ENCODE results near the gene ESRRB.

ESRRB gene

DNA sequence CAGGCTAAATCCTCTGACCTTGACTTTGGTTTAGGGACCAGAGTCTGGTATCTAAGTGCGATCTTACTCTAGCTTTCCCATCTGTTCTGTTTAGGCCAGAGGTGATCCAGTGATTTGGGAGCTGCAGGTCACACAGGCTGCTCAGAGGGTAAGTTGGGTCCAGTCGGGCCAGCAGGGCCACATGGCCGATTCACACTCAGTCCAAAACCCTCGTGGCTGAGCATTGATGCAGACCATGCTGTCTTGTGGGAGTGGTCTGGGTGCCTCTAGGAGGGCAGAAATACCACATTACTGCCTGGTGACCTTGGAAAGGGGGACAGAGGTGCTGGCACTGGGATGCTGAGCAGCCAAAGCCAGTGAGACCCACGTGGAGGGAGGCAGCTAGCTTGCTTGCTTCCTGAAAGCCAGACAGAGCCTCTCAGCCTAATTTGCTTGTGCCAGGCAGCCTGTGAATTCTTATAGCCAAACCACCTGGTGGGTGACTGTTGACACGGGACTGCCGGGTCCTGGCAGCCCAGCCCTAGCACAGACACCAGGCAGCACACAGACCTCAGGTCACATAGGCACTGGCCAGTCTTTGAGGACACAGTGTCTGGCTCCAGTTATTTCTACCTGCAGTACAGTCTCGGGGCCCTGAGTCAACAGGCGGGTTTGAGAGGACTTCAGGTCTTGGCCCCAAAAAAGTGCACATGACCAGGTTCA is 31.7 kb downstream of the ESRRB start:
- DNase-seq (ENCODE audit: low read depth), result no peak

DNA sequence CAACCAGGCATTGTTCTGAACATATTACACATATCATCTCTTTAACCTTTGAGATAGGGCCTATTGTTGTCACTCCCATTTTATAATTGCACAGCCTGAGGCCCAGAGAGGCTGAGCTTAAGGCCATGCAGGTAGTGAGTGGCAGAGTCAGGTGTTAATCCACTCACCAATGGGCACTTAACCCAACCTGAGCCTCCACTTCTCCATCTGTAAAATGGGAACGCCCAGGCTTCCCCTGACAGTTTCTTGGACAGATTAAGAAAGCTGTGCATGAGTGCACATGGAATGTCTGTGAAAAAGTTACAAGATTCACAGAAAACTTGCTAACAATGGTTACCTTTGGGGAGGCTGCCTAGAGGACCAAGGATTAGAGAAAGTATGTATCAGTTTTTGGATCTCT is 32.9 kb downstream of the ESRRB start:
- no peak for DNase-seq (ENCODE audit: low read depth)

DNA sequence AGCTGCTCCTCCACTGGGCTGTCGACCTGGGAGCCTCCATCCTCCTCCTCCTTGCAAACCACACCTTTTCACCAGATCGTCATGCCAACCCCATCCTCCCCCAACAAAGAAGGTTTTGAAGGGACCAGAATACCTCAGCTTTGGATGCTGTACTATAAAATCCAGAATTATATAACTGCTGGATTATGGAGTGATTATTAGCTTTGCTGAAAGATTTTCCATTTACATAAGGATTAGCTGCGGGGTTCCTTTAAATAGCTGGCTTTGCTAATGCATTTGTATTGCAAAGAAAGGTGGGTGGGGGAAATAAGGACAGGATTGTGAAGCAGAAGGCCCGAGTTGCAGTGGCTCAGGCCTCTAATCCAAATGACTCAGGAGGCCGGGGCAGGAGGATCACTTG is 36.6 kb downstream of the ESRRB start:
- DNase-seq (ENCODE audit: low read depth), result no peak

DNA sequence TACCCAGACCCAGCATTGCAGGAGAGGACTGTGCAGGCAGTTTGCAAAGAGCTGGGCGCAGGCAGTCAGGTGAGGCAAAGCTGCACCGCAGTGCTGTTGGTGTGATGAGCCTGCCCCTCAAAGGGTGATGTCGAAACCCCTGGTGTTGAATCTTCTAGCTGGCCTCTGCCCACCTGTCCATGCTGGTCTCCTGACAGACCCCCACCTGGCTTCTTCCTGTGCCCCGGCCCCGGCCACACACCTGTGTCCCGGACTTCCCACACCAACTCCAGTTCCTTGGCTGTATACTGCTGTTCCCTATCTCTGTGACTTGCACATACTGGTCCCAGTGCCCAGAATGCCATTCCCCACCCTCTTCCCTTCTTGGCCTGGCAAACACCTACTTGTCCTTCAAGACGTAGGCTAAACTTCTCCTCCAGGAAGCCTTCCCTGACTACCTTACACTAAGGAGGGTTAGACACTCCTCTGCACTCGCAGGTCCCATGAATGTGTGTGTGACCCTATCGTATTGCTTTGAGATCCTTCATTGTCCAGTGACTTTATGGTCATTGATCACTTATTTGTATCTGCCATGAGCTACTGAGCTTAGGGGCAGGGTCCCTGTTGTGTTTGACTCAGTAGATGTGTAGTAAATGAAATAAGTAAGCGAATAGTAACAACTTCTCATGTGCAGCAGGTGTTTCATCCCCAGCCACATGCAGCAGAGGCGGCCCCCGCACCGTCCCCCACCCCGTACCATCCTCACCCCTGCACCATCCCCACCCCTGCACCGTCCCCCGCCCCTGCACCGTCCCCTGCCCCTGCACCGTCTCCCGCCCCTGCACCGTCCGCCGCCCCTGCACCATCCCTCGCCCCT is 37.4 kb downstream of the ESRRB start:
- no peak for DNase-seq (ENCODE audit: low read depth)

DNA sequence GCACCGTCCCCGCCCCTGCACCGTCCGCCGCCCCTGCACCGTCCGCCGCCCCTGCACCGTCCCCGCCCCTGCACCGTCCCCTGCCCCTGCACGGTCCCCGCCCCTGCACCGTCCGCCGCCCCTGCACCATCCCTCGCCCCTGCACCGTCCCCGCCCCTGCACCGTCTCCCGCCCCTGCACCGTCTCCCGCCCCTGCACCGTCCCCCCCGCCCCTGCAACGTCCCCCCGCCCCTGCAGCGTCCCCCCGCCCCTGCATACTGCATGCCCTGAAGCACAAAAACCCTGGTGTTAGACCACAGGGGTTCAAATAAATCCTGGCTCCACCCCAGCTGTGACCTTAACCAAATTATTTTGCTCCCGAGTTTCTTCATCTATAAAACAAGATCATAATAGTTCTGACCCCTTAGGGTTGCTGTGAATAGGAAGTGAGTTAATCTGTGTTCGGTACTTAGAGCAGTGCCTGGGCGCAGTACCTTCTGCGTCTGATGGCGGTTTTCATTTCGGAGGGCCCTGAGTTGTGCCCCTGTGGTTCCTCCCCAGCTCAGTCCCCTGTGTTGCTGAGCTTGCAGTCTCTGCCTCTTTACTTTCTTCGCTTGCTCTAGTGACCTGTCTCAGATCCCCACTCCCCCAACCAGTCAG is 38.1 kb downstream of the ESRRB start:
- DNase-seq (ENCODE audit: low read depth), result no peak

DNA sequence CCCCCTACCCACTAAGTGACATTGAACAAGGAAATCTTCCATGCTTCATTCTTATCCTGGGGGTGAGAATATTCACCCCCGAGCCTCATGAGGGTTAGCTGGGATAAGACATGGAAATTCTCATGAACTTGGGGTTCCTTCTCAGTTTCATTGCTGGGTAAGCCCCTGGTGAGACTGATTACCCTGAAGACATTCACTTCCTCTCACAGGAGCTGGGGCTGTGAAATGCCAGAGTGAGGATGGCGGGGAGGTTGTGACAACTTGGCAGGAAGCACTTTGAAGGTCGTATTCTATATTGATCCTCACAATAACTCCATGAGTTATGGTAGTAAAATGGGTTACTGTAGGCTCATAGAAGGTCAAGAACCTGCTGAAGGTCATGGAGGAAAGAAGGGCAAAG is 43.5 kb downstream of the ESRRB start:
- no peak for DNase-seq (ENCODE audit: low read depth)

DNA sequence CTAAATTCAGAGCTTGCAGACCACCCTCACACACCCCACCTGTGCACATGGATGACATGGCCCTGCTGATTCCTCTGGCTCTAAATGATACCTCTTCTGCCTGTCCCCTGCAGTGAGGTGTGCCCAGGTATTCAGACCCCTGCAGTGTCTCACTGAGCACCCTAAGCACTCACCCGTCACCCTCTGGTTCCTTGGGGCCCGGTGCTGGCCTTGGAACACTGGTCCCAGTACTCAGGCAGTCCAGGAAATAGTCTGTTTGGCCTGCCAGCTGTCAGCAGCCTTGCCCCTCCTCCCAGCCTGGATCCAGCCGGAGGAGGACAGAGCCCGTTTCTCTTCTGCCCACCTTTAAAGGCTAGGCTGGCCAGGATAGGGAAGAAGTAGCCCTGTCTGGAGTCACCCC is 44.9 kb downstream of the ESRRB start:
- DNase-seq (ENCODE audit: low read depth), result no peak

DNA sequence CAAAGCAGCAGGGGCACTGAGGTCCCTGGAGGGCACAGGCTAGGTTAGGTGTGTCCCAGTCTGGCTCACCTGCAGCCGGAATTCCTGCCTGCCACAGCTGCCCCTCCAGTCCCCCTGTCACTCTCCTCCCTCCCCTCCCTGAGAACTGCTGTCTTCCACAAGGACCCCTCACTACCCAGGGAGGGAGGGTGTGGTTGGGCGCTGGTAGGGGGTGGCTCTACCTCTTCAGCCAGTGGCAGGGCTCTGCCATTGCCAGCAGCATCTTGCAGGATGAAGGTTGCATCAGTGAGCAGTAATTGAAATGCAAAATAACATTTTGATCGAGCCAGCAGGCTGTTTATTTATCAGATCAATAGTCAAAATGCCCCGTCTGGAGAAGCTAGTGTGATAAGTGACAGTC is 45.7 kb downstream of the ESRRB start:
- no peak for DNase-seq (ENCODE audit: low read depth)

DNA sequence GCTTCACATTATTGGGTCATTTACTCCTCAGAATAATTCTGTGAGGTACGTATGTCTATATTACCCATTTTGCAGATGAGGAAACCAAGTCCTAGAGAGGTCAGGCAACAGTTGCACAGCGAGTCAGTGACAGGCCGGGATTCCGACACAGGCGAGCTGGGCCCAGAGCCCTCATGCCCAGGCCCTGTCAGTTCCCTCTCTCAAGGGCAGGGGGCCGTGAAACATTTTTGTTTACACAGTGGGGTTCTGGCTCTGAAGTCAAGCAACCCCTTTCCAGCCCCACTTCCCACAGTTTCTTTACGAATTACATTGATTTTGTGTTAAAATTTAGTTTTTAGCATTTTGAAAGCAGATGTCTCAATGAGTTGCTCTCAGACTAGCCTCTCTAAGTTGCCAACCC is 46.7 kb downstream of the ESRRB start:
- DNase-seq (ENCODE audit: low read depth), result no peak

DNA sequence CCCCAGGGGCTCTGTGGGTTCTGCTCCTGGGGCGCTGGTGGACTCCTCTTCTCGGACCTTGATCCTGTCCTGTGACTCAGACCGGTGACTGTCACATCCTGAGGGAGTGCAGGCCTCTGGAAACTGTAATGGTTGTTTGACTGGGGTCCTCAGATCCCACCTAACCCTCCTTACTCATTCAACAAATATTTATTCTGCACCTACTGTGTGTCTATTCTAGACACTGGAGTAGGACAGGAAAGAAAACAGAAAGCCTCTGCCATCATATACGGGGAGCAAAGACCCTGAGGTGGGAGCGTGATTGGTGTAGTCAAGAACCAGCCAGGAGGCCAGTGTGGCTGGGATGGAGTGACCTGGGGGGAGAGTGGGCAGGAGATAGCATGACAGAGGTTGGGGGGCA is 47.6 kb downstream of the ESRRB start:
- no peak for DNase-seq (ENCODE audit: low read depth)

DNA sequence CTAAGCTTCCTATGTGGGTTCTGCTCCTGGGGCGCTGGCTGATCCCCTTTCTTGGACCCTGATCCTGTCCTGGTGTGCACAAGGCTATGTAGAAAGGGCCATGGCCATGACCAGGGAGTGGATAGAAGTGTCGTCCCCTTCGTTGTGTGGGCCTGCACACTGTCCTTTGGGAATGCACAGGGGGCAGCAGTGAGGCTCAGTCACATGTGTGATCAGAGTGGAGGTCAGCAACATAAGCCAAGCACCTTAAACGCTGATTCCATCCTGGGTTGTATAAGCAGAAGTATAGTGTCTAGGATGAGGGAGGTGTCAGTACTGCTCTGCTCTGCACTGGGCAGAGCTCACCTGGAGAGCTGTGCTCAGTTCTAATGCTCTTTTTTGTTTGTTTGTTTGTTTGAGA is 48.4 kb downstream of the ESRRB start:
- DNase-seq (ENCODE audit: low read depth), result no peak

DNA sequence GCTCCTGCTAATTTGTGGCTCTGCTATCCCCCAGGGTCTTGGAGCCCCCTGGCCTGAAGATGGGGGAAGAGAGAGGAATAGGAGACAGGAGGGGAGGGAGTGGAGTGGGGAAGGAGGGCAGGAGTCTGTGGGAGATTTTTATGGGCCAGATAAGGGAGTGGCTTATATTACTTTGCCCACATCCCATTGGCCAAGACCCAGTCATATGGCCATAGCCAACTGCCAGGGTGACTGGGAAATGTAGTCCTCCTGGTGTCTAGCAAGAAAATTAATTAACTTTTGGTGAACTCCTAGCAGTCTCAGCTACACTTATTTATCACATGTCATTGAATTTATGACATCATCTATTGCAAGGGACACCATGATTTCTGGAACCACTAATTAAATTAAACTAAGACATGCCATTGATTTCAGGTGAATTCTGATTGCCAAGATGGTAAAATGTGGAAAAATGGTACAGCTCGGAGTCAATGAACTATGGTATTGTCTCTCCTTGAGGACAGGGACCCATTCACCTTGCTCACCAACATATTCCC is 50.3 kb downstream of the ESRRB start:
- DNase-seq (ENCODE audit: low read depth), result no peak

DNA sequence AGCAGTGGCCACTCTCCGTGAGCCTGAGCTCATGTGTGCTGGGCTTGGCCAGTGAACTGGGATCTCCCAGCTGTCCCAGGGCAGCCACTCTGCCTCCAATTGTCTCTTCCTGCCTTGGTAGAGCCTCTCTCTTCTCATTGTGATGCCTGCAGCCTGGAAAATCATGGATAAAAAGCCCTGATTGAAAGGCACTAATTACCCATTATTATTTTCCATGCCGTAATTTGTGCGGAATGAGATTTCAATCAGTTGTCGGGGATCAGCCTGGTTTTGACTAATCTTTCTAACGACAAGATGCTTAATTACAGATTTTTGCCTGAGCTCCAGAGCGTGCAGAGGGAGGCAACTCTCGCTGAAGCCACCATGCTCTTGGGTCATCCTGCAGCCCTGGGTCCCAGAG is 52.7 kb downstream of the ESRRB start:
- DNase-seq (ENCODE audit: low read depth), result no peak

DNA sequence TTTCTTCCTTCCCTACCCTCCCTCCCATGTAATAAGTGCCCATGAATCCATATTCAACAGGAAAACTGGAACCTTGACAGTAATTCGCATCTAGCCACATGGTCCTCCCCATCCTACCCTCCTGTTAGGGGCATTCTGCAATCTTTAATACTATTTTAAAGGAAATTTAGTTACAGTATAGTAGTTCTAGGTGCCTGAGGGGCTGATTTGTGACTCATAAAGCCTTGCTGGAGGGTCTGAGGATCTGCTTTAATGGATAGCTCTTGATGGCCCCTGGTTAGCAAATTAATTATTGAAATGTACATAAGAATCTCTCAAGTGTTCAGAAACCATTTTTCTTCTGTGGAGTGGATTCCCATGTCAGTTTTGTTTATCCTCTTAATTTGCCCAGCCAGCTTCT is 54.1 kb downstream of the ESRRB start:
- DNase-seq (ENCODE audit: low read depth), result no peak

DNA sequence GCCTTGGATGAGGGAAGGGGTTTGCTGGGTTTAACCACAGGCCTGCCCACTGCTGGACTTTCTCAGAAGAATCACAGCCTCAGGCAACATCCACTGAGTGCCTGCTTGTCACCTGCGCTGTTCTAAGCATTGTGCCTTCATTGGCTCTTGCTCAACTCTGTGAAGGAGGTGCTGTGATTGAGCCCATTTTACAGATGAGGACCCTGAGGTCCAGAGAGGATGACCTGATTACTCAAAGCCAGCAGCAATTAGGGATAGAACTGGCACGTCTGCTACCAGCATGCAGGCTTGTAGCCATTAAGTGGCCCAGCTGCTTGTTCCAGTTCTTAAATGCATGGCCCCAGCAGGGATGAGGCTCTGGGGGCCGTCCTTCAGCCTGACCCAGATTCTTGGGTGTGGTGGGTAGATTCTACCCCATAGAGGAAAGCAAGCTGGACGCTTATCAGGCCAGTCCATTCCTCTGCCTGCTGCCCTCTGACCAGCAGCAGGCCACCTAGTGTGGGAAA is 54.6 kb downstream of the ESRRB start:
- no peak for DNase-seq (ENCODE audit: low read depth)

DNA sequence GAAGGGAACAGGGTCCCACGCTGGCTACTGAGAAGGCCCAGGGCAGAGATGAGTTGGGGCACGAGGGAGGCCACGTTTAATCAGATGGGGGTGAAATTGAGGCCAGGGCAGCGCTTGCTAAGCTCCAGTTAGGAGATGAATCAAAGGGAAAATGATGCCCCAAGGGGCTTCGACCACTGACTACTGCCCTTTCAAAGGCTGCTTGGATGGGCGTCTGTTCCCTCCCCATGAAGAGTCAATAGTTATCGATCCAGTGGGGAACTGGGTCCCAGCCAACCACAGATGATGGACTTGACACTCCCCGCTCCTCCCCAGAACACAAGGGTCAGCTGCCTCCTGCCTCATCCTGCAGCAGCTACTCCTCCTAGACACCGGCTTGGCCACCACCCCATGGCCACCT is 55.6 kb downstream of the ESRRB start:
- DNase-seq (ENCODE audit: low read depth), result no peak

DNA sequence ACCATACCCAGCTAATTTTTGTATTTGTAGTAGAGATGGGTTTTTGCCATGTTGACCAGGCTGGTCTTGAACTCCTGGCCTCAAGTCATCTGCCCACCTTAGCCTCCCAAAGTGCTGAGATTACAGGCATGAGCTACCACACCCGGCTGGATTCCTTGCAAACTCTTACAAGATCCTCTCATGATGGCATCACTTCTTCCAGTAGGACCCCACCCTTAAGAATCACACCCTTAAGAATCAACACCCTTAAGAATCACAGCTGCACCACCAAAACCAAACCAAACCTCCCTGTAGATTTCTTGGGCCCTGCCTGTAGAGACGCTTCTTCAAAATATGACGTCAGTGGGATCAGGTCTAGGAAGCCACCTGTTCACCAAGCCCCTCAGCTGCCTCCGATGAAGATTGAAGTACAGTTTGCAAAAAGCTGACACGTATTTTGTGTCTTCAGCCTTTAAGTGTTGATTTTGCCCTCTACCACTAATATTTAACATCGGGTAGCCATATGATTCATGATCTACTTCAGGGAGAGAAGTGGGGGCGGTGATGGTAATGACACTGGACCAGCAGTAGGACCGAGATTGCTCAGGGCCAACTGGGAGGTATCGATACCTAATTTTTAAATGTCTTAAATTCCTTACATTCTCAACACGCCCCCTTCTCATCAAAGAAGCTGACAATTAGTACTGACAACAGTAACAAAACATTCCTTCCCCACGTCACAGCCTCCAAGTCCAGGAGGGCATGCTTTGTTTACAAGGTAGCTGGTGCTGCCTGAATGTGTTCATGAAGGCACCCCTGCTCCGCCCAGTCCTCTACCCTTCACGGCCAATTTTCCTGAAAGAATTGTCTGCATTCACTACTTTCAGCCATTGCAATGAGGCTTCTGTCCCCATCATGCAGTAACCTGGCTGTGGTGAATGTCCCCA is 57.2 kb downstream of the ESRRB start:
- DNase-seq (ENCODE audit: low read depth), result no peak

DNA sequence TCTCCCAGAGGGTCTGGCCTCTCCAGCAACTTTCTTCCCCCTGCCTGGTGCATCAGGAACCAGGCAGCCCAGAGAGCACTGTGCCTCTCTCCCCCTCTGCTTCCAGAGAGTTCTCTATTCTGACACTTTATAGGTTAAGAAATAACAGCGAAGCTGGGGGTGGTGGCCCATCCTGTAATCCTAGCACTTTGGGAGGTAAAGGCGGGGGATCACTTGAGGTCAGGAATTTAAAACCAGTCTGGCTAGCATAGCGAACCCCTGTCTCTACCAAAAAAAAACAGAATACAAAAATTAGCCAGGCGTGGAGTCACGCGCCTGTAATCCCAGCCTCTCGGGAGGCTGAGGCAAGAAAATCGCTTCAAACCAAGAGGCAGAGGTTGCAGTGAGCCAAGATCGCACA is 58.3 kb downstream of the ESRRB start:
- no peak for DNase-seq (ENCODE audit: low read depth)

DNA sequence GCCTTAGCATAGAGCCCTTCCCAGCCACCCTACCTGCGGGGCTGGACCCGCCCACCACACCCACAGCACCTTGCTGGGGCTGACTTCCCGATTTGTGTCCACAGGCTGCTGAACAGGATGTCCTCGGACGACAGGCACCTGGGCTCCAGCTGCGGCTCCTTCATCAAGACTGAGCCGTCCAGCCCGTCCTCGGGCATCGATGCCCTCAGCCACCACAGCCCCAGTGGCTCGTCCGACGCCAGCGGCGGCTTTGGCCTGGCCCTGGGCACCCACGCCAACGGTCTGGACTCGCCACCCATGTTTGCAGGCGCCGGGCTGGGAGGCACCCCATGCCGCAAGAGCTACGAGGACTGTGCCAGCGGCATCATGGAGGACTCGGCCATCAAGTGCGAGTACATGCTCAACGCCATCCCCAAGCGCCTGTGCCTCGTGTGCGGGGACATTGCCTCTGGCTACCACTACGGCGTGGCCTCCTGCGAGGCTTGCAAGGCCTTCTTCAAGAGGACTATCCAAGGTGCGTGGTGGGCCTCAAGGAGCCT is 63.4 kb downstream of the ESRRB start:
- no peak for DNase-seq (ENCODE audit: low read depth)

DNA sequence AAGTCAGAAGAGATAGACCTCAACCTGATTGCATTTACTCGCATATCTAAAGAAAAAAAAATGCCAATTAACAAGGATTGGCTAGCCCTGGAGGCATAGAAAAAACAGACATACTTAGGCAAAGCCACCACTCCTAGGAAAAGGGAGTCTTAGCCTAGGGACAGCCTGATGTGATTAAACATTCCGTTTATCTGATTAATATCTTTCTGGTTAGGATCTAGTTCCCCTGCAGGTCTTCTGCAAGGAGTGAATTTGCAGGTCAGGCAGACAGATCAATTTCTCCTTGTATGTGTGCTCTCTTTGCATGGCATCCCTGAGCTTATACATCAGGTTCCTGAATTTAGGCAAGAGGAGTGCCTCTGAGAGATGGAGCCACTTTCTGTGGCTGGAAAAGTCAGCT is 70.5 kb downstream of the ESRRB start:
- no peak for DNase-seq (ENCODE audit: low read depth)

DNA sequence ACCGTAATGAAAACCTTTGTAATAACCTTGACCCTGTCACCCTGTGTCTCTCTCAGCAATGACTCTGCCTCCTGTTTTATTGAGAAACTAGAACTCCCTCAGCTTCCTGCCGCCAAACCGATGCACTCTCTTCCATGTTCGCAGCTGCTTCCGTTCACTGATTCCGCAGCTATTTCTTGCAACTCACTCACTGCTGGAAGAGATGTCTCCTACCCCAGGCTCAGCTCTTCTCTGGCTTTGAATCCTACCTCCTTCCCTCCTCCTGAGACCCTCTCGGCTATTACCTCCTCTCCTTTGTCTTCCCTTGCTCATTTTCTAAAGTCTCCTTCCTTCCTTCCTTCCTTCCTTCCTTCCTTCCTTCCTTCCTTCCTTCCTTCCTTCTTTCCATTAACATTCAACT is 71.0 kb downstream of the ESRRB start:
- DNase-seq (ENCODE audit: low read depth), result no peak
